WTC11 (cell line): ENCODE data around the gene CARMIL1. TPM values are rescaled to one million over a fixed set of nuclear protein-coding genes. Genes with fewer than 3 reads are reported as not detected.

Experiments
- ATAC-seq: fragments of 200-7000 bp; cut with Tn5 transposase; 2 replicates; pipeline ENCODE4 v1.10.0; 2021; ENCODE audit warnings: mild to moderate bottlenecking, moderate library complexity
- CTCF ChIA-PET: fragments of 300-600 bp; sonication (Branson Sonifier 250); formaldehyde crosslinking; loops from one replicate; lab custom pipeline; 2021; ENCODE audit warnings: antibody characterized with exemption; lab: Charles Lee
- POLR2A ChIA-PET: fragments of 350-600 bp; sonication (Branson Sonifier 250); formaldehyde crosslinking; loops from one replicate; lab custom pipeline; 2021; ENCODE audit warnings: antibody characterized with exemption; lab: Charles Lee
- DNase-seq: peaks from one replicate; pipeline ENCODE4 v3.0.0; 2021; ENCODE audit warnings: low spot score
- H3K27ac Mint-ChIP-seq: 2 replicates; pipeline ENCODE4 v1.8.0; 2021; ENCODE audit warnings: mixed read lengths
- H3K27me3 Mint-ChIP-seq: 2 replicates; pipeline ENCODE4 v1.8.0; 2021; ENCODE audit warnings: low read depth, mild to moderate bottlenecking, moderate library complexity, mixed read lengths
- H3K36me3 Mint-ChIP-seq: 2 replicates; pipeline ENCODE4 v1.8.0; 2021; ENCODE audit warnings: mixed read lengths
- H3K4me1 Mint-ChIP-seq: 2 replicates; pipeline ENCODE4 v1.8.0; 2022; ENCODE audit warnings: mixed read lengths
- H3K4me3 Mint-ChIP-seq: 2 replicates; pipeline ENCODE4 v1.8.0; 2021; ENCODE audit warnings: mild to moderate bottlenecking, moderate library complexity, mixed read lengths
- H3K9me3 Mint-ChIP-seq: 2 replicates; pipeline ENCODE4 v1.8.0; 2021; ENCODE audit warnings: mixed read lengths
- ARID4B ChIP-seq: sonication (generic); formaldehyde crosslinking; IDR thresholded peaks from 2 replicates; pipeline ENCODE4 v1.8.0; 2023; ENCODE audit warnings: missing genetic modification reagents, mild to moderate bottlenecking, borderline replicate concordance
- E2F4 ChIP-seq: sonication (generic); formaldehyde crosslinking; IDR thresholded peaks from 2 replicates; pipeline ENCODE4 v1.8.1; 2022; ENCODE audit warnings: low read depth, mild to moderate bottlenecking, moderate library complexity, missing genetic modification reagents, borderline replicate concordance
- E2F5 ChIP-seq: sonication (generic); formaldehyde crosslinking; IDR thresholded peaks from 2 replicates; pipeline ENCODE4 v1.8.1; 2022; ENCODE audit warnings: mild to moderate bottlenecking, moderate library complexity, missing genetic modification reagents
- ETV6 ChIP-seq: sonication (generic); formaldehyde crosslinking; IDR thresholded peaks from 2 replicates; pipeline ENCODE4 v1.8.1; 2022; ENCODE audit warnings: mild to moderate bottlenecking, missing genetic modification reagents
- FOXP4 ChIP-seq: sonication (generic); formaldehyde crosslinking; IDR thresholded peaks from 2 replicates; pipeline ENCODE4 v1.8.0; 2022; ENCODE audit warnings: mild to moderate bottlenecking, missing genetic modification reagents
- GRHL2 ChIP-seq: fragments of 250-450 bp; sonication (Bioruptor Pico); IDR thresholded peaks from 2 replicates; pipeline ENCODE4 v1.8.0; 2022; ENCODE audit warnings: mild to moderate bottlenecking, moderate library complexity; ENCODE audit not compliant: insufficient replicate concordance, severe bottlenecking
- JUN ChIP-seq: sonication (generic); formaldehyde crosslinking; IDR thresholded peaks from 2 replicates; pipeline ENCODE4 v1.8.0; 2023; ENCODE audit warnings: mild to moderate bottlenecking, missing genetic modification reagents
- SMAD4 ChIP-seq: sonication (generic); formaldehyde crosslinking; IDR thresholded peaks from 2 replicates; pipeline ENCODE4 v1.8.0; 2022; ENCODE audit warnings: mild to moderate bottlenecking, missing genetic modification reagents
- SP1 ChIP-seq: sonication (generic); formaldehyde crosslinking; conservative IDR thresholded peaks from 2 replicates; pipeline ENCODE4 v1.8.1; 2022; ENCODE audit warnings: missing genetic modification reagents
- ZBTB21 ChIP-seq: sonication (generic); formaldehyde crosslinking; IDR thresholded peaks from 2 replicates; pipeline ENCODE4 v1.8.1; 2023; ENCODE audit warnings: mild to moderate bottlenecking, missing genetic modification reagents, borderline replicate concordance
- ZNF423 ChIP-seq: fragments of 250-450 bp; sonication (Bioruptor Pico); IDR thresholded peaks from 2 replicates; pipeline ENCODE4 v2.1.2; 2022; ENCODE audit warnings: mild to moderate bottlenecking, moderate library complexity
- total RNA-seq: library from RNA; stranded (reverse); gene quantifications from 3 replicates; pipeline ENCODE4 v1.2.3, GENCODE V29; 2021
- TF ChIP-seq, protein P1 (sequence below): fragments of 200-600 bp; IDR thresholded peaks from 2 replicates; pipeline ENCODE4 v1.8.0; 2022; ENCODE audit warnings: antibody characterized with exemption
- TF ChIP-seq, protein P2 (sequence below): sonication (generic); formaldehyde crosslinking; IDR thresholded peaks from 2 replicates; pipeline ENCODE4 v1.8.1; 2022; ENCODE audit warnings: low read depth, missing genetic modification reagents, borderline replicate concordance

CARMIL1 gene
- total RNA-seq, 1 experiment from 2014 or later: 36.2 TPM

GRCh38 chr6:25248123-25248522 lies 31.1 kb upstream of the CARMIL1 start:
- no peaks in the 10 kb centered on the region for H3K27me3 Mint-ChIP-seq
- peaks cover 16% of the 10 kb centered on the region for H3K4me1 Mint-ChIP-seq
- POLR2A ChIA-PET: no interaction called here

More at GRCh38 chr6:25248123-25248522, 31.1 kb upstream of the CARMIL1 start:
- H3K36me3 Mint-ChIP-seq: no peaks in the 10 kb centered on the region
- no peak for ATAC-seq
- H3K4me3 Mint-ChIP-seq: no peak overlapping the region
- H3K9me3 Mint-ChIP-seq: no peaks in the 10 kb centered on the region
- no peak overlapping the region for H3K27ac Mint-ChIP-seq
- DNase-seq: no peak
- CTCF ChIA-PET: no interaction called here
- TF ChIP-seq ARID4B (CRISPR knock-in tag) (no peak), SMAD4 (CRISPR knock-in tag) (no peak), FOXP4 (CRISPR knock-in tag) (no peak), SP1 (no peak), GRHL2 (CRISPR knock-in tag) (no peak), ZNF423 (CRISPR knock-in tag) (no peak), ETV6 (CRISPR knock-in tag) (no peak), JUN (CRISPR knock-in tag) (no peak), ZBTB21 (CRISPR knock-in tag) (no peak), E2F5 (no peak), E2F4 (no peak)
- TF ChIP-seq, protein P1, sequence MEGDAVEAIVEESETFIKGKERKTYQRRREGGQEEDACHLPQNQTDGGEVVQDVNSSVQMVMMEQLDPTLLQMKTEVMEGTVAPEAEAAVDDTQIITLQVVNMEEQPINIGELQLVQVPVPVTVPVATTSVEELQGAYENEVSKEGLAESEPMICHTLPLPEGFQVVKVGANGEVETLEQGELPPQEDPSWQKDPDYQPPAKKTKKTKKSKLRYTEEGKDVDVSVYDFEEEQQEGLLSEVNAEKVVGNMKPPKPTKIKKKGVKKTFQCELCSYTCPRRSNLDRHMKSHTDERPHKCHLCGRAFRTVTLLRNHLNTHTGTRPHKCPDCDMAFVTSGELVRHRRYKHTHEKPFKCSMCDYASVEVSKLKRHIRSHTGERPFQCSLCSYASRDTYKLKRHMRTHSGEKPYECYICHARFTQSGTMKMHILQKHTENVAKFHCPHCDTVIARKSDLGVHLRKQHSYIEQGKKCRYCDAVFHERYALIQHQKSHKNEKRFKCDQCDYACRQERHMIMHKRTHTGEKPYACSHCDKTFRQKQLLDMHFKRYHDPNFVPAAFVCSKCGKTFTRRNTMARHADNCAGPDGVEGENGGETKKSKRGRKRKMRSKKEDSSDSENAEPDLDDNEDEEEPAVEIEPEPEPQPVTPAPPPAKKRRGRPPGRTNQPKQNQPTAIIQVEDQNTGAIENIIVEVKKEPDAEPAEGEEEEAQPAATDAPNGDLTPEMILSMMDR: no peak
- TF ChIP-seq, protein P2, sequence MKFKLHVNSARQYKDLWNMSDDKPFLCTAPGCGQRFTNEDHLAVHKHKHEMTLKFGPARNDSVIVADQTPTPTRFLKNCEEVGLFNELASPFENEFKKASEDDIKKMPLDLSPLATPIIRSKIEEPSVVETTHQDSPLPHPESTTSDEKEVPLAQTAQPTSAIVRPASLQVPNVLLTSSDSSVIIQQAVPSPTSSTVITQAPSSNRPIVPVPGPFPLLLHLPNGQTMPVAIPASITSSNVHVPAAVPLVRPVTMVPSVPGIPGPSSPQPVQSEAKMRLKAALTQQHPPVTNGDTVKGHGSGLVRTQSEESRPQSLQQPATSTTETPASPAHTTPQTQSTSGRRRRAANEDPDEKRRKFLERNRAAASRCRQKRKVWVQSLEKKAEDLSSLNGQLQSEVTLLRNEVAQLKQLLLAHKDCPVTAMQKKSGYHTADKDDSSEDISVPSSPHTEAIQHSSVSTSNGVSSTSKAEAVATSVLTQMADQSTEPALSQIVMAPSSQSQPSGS (CRISPR knock-in tag): no peak
